Fibroblast of mammary gland (primary cell): ENCODE measurements around the gene EIF2B1.

Source experiments
- DNase-seq: peaks from one replicate; pipeline ENCODE4 v3.0.0-alpha.2; 2010; ENCODE audit warnings: low read depth
- H3K4me3 ChIP-seq: 2 replicates; pipeline ENCODE4 v1.5.1; 2011; ENCODE audit warnings: low read depth, mild to moderate bottlenecking, low read length, moderate library complexity; ENCODE audit not compliant: control insufficient read depth
- TF ChIP-seq, protein P1 (sequence below): conservative IDR thresholded peaks from 2 replicates; pipeline ENCODE4 v1.5.1; 2011; ENCODE audit warnings: low read depth, low read length, inconsistent platforms; ENCODE audit not compliant: control insufficient read depth, insufficient read depth

The EIF2B1 gene

GRCh38 chr12:123654129-123654701 is 20.7 kb upstream of the EIF2B1 start:
- H3K4me3 ChIP-seq, result no peak overlapping the region
- no peak for DNase-seq

DNA sequence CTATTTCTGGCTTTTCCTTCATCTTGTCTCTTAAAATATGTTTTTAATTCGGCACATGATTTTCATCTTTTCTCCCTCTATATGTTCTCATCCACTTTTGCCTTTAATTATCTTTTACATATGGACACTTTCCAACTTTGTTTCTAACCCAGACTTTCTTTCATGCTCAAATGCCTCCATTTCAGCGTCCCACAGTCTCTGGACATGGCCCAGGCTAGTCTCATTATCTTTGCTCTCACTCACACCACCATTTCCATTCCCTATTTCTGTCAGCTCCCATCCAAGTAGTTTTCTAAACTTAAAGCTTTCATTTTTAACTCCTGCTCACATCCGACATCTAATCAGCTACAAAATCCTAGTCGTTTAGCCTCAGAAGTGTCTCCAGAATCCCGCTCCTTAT is 14.9 kb upstream of the EIF2B1 start:
- no peak for DNase-seq
- TF ChIP-seq, protein P1, sequence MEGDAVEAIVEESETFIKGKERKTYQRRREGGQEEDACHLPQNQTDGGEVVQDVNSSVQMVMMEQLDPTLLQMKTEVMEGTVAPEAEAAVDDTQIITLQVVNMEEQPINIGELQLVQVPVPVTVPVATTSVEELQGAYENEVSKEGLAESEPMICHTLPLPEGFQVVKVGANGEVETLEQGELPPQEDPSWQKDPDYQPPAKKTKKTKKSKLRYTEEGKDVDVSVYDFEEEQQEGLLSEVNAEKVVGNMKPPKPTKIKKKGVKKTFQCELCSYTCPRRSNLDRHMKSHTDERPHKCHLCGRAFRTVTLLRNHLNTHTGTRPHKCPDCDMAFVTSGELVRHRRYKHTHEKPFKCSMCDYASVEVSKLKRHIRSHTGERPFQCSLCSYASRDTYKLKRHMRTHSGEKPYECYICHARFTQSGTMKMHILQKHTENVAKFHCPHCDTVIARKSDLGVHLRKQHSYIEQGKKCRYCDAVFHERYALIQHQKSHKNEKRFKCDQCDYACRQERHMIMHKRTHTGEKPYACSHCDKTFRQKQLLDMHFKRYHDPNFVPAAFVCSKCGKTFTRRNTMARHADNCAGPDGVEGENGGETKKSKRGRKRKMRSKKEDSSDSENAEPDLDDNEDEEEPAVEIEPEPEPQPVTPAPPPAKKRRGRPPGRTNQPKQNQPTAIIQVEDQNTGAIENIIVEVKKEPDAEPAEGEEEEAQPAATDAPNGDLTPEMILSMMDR, result no peak
- no peak overlapping the region for H3K4me3 ChIP-seq

More at GRCh38 chr12:123654129-123654701, 20.7 kb upstream of the EIF2B1 start:
- TF ChIP-seq, protein P1, result no peak

GRCh38 chr12:123645878-123646277 is 12.4 kb upstream of the EIF2B1 start:
- H3K4me3 ChIP-seq, result no peak overlapping the region
- TF ChIP-seq, protein P1, result no peak
- DNase-seq, result no peak

- TF ChIP-seq, protein P1, result no peak
- no peak for DNase-seq
- H3K4me3 ChIP-seq, result no peak overlapping the region
These were observed 11.9 kb upstream of the EIF2B1 start for GRCh38 chr12:123645380-123645779.

GRCh38 chr12:123643911-123644310 is 10.4 kb upstream of the EIF2B1 start:
- DNase-seq, result no peak
- TF ChIP-seq, protein P1, result no peak
- no peak overlapping the region for H3K4me3 ChIP-seq

DNA sequence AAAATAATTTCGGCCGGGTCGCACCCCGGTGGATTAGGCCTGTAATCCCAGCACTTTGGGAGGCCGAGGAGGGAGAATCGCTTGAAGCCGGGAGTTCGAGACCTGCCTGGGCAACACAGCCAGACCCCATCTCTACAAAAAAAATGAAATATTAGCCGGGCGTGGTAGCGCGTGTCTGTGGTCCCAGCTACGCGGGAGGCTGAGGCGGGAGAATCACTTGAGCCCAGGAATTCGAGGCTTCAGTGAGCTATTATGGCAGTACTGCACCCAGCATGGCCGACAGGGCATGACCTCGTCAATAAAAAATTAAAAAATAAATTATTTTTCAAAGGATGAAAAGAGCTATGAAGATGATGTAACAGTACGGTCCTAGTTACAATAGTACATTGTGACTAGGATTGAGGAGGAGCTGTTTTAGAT is 666 bp upstream of the EIF2B1 start:
- TF ChIP-seq, protein P1, result no peak
- no peak for DNase-seq
- peak overlapping the region; percentile 99 for H3K4me3 ChIP-seq
